Measurements from ENCODE around the gene UPK1A. TPM values are rescaled to one million over a fixed set of nuclear protein-coding genes. Genes with fewer than 3 reads are reported as not detected.
A peak's percentile ranks its signal among the peaks of the same experiment; 100 is the strongest.
"Not testable (repeated sequence)": the region's sequence is repeated elsewhere in the genome, so short reads cannot be mapped to it uniquely, and the experiment has no call there.

The UPK1A gene
- total RNA-seq, 3 donors from 2014 or later, result 0.22 to 0.26 (median 0.23) TPM

DNA sequence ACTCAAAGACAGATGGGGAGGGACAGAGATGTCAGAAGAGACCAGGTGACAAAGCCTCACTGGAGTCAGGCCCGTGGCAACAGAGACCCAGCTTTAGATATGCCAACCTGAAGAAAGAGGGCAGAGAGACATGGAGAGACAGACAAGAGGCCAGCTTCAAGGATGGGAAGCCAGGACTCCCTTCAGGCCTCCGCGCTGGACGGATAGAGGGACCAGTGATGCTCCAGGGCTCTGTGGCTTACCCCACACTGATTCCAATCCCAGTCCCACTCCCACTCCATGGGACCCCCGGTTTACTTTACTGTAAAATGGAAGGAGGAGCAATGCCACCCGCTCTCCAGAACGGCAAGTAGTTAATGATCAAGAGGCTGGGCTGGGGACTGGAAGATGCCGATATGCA, 26.5 kb upstream of the UPK1A start:
- Mint-ChIP-seq H3K27me3 (ENCODE audit: low read depth) (no peaks in the 10 kb centered on the region), H3K9me3 (no peaks in the 10 kb centered on the region), H3K4me3 (no peak overlapping the region), H3K4me1 (ENCODE audit: low read depth) (peaks cover 16% of the 10 kb centered on the region), H3K36me3 (ENCODE audit: insufficient read depth) (peaks cover 16% of the 10 kb centered on the region)
- no peak for DNase-seq
- no peak for ATAC-seq

DNA sequence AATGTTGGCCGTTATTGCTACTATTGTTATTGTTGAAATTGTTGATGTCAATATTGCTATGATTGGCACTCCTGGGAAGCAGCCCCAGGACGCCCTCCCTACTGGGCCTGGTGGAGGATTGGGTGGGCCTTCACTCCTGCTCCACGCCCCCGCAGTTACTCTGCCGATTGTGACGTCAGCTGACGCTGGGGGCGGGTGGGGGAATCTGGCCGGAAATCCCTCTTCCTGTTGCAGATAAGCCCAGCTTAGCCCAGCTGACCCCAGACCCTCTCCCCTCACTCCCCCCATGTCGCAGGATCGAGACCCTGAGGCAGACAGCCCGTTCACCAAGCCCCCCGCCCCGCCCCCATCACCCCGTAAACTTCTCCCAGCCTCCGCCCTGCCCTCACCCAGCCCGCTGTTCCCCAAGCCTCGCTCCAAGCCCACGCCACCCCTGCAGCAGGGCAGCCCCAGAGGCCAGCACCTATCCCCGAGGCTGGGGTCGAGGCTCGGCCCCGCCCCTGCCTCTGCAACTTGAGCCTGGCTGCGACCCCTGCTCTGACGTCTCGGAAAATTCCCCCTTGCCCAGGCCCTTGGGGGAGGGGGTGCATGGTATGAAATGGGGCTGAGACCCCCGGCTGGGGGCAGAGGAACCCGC, 24.7 kb upstream of the UPK1A start, which contains the start of gene ETV2:
Gene ETV2 (plus strand): TSS at position 231 of the 637 bp plus-strand sequence. CDS start 716 bp downstream, outside the sequence.
- H3K27me3 Mint-ChIP-seq (ENCODE audit: low read depth), result no peaks in the 10 kb centered on the region
- peak within 1 kb of the TSS; percentile 38 for H3K4me3 Mint-ChIP-seq
- peaks cover 23% of the 10 kb centered on the region for H3K4me1 Mint-ChIP-seq (ENCODE audit: low read depth)
- DNase-seq (peak; percentile 47), ATAC-seq (no peak)
- H3K9me3 Mint-ChIP-seq, result no peaks in the 10 kb centered on the region
- peaks cover 9% of the 10 kb centered on the region for H3K36me3 Mint-ChIP-seq (ENCODE audit: insufficient read depth)

DNA sequence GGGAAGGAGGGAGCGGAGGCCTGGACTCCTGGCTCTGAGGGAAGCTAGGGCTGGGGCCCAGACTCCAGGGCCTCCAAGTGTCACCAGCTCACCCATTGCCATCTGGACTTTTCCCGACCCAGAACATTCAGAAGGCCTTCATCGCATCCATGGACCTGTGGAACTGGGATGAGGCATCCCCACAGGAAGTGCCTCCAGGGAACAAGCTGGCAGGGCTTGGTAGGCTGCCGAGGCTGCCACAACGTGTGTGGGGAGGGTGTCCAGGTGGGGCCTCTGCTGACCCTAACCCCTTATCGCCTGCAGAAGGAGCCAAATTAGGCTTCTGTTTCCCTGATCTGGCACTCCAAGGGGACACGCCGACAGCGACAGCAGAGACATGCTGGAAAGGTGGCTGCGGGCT, 24.0 kb upstream of the UPK1A start:
- peak overlapping the region; percentile 37 for H3K4me3 Mint-ChIP-seq
- no peaks in the 10 kb centered on the region for H3K27me3 Mint-ChIP-seq (ENCODE audit: low read depth)
- ATAC-seq (no peak), DNase-seq (no peak)
- peaks cover 3% of the 10 kb centered on the region for H3K36me3 Mint-ChIP-seq (ENCODE audit: insufficient read depth)
- H3K9me3 Mint-ChIP-seq, result no peaks in the 10 kb centered on the region
- H3K4me1 Mint-ChIP-seq (ENCODE audit: low read depth), result peaks cover 24% of the 10 kb centered on the region

DNA sequence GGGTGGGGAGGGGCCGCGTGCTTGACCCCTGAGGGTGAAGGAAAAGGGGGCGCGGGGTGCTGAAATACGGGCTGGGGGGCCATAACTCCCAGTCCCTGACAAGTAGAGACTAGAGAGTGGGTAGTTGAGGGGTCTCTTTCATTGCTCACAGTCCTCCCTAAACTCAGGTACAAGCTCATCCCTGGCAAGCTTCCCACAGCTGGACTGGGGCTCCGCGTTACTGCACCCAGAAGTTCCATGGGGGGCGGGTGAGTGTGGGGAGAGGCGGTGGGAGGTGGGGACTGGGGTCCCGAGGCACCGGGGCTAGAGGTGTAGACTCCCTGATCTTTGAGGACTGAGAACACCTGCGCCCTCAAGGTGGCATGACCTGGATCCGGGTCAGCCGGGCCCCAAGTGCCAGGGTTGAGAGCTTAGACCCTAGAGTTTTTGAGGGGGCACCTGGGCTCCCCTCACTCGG, 23.5 kb upstream of the UPK1A start:
- DNase-seq (no peak), ATAC-seq (no peak)
- no peaks in the 10 kb centered on the region for H3K27me3 Mint-ChIP-seq (ENCODE audit: low read depth)
- no peaks in the 10 kb centered on the region for H3K9me3 Mint-ChIP-seq
- H3K4me1 Mint-ChIP-seq (ENCODE audit: low read depth), result peaks cover 24% of the 10 kb centered on the region
- peak overlapping the region; percentile 79 for H3K4me3 Mint-ChIP-seq
- H3K36me3 Mint-ChIP-seq (ENCODE audit: insufficient read depth), result peaks cover under 1% of the 10 kb centered on the region

DNA sequence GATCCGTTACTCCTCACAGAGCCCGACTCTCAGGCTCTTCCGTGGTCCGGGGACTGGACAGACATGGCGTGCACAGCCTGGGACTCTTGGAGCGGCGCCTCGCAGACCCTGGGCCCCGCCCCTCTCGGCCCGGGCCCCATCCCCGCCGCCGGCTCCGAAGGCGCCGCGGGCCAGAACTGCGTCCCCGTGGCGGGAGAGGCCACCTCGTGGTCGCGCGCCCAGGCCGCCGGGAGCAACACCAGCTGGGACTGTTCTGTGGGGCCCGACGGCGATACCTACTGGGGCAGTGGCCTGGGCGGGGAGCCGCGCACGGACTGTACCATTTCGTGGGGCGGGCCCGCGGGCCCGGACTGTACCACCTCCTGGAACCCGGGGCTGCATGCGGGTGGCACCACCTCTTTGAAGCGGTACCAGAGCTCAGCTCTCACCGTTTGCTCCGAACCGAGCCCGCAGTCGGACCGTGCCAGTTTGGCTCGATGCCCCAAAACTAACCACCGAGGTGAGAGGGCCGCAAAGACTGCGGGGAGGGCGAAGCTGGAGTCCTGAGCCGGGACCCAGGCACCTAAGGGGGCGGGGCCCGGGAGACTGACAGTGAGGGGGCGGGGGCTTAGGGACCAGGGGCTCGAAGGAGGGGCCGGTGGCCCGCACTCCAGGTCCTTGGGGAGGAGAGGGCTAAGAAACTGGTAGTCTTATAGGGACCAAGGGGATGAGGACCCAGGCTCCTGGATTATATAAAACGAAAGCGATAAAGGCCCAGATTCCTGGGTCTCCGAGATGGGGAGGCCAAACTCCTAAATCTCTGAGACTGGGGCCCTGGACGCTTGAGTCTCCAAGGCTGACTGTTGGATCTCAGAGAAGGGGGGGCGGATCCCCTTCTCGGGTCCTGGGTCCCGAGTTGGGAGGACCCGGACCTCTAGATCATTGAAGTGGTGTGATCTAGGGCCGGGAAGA, 22.8 kb upstream of the UPK1A start:
- Mint-ChIP-seq H3K36me3 (ENCODE audit: insufficient read depth) (peaks cover 4% of the 10 kb centered on the region), H3K4me3 (peak overlapping the region; percentile 79), H3K9me3 (no peaks in the 10 kb centered on the region), H3K27me3 (ENCODE audit: low read depth) (no peaks in the 10 kb centered on the region), H3K4me1 (ENCODE audit: low read depth) (peaks cover 28% of the 10 kb centered on the region)
- DNase-seq (peak; percentile 70), ATAC-seq (peak; percentile 42 to 44)

DNA sequence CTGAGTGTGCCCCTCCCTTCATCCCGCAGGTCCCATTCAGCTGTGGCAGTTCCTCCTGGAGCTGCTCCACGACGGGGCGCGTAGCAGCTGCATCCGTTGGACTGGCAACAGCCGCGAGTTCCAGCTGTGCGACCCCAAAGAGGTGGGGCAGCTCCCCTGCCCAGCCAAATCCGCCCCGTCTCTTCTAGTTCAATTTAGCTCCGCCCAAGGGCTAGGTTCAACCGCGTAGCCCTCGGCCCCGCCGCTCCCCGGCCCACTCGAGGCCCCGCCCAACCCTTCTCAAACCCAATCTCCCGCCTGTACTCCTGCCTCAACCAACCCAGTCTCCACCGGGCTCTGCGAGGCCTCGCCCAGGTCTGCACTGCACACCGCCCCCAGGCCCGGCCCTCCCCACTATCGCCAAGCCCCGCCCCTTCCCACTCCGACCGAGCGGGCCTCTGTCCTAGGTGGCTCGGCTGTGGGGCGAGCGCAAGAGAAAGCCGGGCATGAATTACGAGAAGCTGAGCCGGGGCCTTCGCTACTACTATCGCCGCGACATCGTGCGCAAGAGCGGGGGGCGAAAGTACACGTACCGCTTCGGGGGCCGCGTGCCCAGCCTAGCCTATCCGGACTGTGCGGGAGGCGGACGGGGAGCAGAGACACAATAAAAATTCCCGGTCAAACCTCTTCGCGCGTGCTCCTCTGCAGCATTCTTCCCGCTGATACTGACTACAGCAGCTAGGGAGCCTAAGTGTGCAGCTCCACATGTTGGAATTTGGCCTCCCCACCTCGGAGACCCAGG, 21.9 kb upstream of the UPK1A start:
- Mint-ChIP-seq H3K36me3 (ENCODE audit: insufficient read depth) (peaks cover 4% of the 10 kb centered on the region), H3K4me1 (ENCODE audit: low read depth) (peaks cover 35% of the 10 kb centered on the region), H3K27me3 (ENCODE audit: low read depth) (no peaks in the 10 kb centered on the region), H3K4me3 (peak overlapping the region; percentile 79), H3K9me3 (no peaks in the 10 kb centered on the region)
- peak; percentile 89 for DNase-seq
- peak; percentile 83 to 85 for ATAC-seq

DNA sequence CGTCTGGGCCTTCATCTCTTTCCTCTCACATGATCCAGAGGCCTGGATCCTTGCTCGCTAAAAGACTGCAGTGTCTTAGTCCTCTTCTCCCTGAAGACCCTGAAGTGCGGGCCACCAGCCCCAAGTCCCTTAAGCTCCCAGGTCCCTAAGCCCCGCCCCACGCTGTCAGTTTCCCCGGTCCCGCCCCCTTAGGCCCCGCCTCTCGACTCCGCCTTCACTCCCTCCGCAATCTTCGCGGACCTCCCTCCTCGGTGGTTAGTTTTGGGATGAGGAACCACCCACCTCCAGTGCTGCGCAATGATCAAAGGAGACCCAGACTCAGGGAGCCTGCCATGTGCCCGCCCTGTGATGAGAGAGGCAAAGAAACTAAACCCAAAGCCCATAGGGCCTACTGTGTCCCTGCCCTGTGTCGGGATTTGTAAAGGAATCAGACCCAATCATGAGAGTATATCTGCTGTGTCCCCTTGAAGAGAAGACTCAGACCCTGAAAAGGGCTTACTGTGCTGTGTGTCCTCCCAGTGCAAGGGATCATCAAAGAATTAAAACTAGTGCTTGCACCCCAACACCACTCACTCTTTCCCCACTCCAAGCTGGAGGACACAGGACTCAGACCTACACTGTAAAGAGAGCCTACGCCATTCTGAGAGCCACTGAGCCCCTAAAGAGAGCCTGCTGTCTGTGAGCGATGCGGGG, 21.2 kb upstream of the UPK1A start:
- Mint-ChIP-seq H3K4me3 (peak overlapping the region; percentile 79), H3K36me3 (ENCODE audit: insufficient read depth) (peaks cover 4% of the 10 kb centered on the region), H3K4me1 (ENCODE audit: low read depth) (peaks cover 37% of the 10 kb centered on the region), H3K27me3 (ENCODE audit: low read depth) (no peaks in the 10 kb centered on the region), H3K9me3 (no peaks in the 10 kb centered on the region)
- DNase-seq (peak; percentile 75), ATAC-seq (peak; percentile 17 to 20)

DNA sequence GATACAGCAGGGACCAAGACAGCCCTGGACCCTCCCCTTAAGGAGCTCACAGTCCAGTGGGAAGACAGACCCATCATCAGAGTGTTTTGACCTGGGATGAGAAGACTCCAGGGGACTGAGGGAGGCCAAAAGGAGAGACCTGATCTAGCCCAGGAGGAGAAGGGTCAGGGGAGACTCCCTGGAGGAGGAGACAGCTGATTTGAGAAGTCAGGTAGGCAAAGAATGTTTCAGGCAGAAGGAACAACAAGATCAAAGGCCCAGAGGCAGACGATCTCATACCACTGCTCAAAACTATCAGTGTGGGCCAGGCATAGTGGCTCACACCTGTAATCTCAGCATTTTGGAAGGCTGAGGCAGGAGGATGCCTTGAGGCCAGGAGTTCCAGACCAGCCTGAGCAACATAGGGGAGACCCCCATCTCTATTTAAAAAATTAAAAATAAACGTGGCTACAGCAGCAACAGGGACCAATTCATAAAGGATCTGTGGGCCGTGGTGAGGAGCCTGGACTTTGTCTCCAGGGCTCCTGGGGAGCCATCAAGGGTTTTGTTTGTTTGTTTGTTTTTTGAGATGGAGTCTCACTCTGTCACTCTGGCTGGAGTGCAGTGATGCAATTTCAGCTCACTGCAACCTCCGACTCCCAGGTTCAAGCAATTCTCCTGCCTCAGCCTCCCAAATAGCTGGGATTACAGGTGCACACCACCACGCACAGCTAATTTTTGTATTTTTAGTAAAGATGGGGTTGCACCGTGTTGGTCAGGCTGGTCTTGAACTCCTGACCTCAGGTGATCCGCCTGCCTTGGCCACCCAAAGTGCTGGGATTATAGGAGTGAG, 20.4 kb upstream of the UPK1A start:
- Mint-ChIP-seq H3K4me3 (peak overlapping the region; percentile 11), H3K9me3 (no peaks in the 10 kb centered on the region), H3K36me3 (ENCODE audit: insufficient read depth) (peaks cover 4% of the 10 kb centered on the region), H3K27me3 (ENCODE audit: low read depth) (no peaks in the 10 kb centered on the region), H3K4me1 (ENCODE audit: low read depth) (peaks cover 44% of the 10 kb centered on the region)
- DNase-seq (no peak), ATAC-seq (no peak)

DNA sequence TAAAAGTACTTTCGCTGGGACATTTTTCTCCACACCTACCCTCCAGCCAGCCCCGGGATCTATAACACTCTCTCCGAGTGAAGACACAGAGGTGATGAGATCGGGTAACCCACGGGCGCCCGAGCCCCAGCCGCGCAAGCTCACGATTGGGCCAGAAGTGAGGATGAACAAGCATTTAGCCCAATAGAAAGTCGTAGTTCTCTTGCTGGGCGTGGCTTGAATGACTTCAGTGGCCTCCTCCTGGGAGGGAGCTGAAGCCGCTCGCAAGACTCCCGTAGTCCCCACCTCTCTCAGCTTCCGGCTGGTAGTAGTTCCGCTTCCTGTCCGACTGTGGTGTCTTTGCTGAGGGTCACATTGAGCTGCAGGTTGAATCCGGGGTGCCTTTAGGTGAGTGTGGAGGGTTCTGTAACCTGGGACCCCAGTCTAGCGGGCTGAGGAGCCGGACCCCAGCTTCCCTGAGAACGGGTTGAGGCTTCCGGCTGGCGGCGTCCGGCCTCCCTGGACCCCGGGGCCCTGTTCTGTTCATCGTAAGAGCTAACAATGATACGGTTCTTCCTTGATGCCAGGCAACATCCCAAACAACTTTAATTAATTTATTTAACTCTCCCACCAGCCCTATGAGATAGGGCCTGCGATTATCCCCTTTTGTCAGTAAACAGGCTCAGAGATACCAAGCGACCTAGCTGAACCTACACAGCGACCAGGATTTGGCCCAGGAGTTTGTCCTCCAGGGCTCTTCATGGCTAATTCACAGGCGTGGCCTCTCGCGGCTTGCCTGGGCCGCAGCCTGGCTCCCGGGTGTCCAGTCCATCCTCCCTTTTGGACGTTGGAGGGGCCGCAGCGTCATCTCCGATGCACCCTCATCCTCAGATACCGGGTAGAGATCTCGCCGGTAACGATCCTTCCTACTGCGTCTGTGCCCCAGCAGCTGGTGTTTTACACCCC, 18.0 kb upstream of the UPK1A start, which contains the start of gene COX6B1:
Gene COX6B1 (plus strand): TSS at position 307 of the 945 bp plus-strand sequence. CDS start 2,921 bp downstream, outside the sequence.
- peaks cover 4% of the 10 kb centered on the region for H3K36me3 Mint-ChIP-seq (ENCODE audit: insufficient read depth)
- no peaks in the 10 kb centered on the region for H3K9me3 Mint-ChIP-seq
- ATAC-seq (peak; percentile 73 to 78), DNase-seq (peak; percentile 85)
- peaks cover 43% of the 10 kb centered on the region for H3K4me1 Mint-ChIP-seq (ENCODE audit: low read depth)
- H3K27me3 Mint-ChIP-seq (ENCODE audit: low read depth), result no peaks in the 10 kb centered on the region
- H3K4me3 Mint-ChIP-seq, result peak within 1 kb of the TSS; percentile 99

DNA sequence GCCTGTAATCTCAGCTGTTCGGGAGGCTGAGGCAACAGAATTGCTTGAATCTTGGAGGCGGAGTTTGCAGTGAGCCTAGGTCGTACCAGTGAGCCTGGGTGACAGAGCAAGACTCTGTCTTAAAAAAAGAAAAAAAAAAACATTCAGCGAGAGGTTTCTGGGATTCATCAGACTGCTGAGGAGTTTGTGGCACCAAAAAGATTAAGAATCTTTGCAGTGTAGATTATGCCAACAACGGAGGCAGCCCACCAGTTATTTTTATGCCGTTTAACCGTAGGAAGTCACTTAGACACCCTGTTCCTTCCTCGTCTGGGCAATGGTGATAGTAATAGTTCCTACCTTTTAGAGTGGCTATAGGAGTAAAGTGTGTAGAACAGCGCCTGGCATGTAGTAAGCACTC, 15.7 kb upstream of the UPK1A start:
- no peak for DNase-seq
- ATAC-seq, result no peak
- H3K4me3 Mint-ChIP-seq, result no peak overlapping the region
- no peaks in the 10 kb centered on the region for H3K27me3 Mint-ChIP-seq (ENCODE audit: low read depth)
- H3K4me1 Mint-ChIP-seq (ENCODE audit: low read depth), result peaks cover 34% of the 10 kb centered on the region
- peaks cover 17% of the 10 kb centered on the region for H3K36me3 Mint-ChIP-seq (ENCODE audit: insufficient read depth)
- no peaks in the 10 kb centered on the region for H3K9me3 Mint-ChIP-seq

DNA sequence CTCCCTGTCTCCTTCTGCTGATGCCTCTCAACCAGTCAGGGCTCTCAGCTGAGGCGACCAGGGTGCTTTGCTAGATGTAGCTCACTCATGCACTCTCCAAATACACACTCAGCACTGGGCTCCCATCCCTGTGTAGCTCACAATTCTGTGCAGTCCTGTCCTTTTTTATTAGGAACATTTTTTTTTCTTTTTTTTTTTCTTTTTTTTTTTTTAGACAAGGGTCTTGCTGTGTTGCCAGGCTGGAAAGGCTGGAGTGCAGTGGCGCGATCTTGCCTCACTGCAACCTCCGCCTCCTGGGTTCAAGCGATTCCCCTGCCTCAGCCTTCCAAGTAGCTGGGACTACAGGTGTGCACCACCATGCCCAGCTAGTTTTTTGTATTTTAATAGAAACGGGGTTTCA, 11.5 kb upstream of the UPK1A start:
- Mint-ChIP-seq H3K36me3 (ENCODE audit: insufficient read depth) (peaks cover 29% of the 10 kb centered on the region), H3K4me1 (ENCODE audit: low read depth) (peaks cover 19% of the 10 kb centered on the region)
- not testable (repeated sequence) for H3K27me3 Mint-ChIP-seq (ENCODE audit: low read depth)

DNA sequence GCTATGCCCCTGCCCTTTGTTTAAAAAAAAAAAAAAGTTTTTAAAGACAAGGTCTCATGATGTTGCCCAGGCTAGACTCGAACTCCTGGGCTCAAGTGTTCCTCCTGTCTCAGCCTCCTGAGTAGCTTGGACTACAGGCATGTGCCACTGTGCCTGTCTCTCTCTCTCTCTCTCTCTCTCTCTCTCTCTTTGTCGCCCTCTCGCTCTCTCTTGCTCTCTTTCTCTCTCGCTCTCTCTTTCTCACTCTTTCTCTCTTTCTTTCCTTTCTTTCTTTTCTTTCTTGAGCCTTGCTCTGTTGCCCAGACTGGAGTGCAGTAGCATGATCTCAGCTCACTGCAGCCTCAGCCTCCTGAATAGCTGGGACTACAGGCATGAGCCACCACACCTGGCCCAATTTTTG, 10.7 kb upstream of the UPK1A start:
- H3K27me3 Mint-ChIP-seq (ENCODE audit: low read depth), result no peaks in the 10 kb centered on the region
- H3K9me3 Mint-ChIP-seq, result no peaks in the 10 kb centered on the region
- ATAC-seq (no peak), DNase-seq (no peak)
- H3K36me3 Mint-ChIP-seq (ENCODE audit: insufficient read depth), result peaks cover 31% of the 10 kb centered on the region
- no peak overlapping the region for H3K4me3 Mint-ChIP-seq
- peaks cover 13% of the 10 kb centered on the region for H3K4me1 Mint-ChIP-seq (ENCODE audit: low read depth)

More for the DNA sequence above, 11.5 kb upstream of the UPK1A start:
- ATAC-seq, DNase-seq, H3K9me3 Mint-ChIP-seq, H3K4me3 Mint-ChIP-seq: not testable (repeated sequence)

All from activated T-cell treated with anti-CD3 and anti-CD28 coated beads, Interleukin-2, amount 50 U/mL, for 4 hours (primary cell).